Esophagus squamous epithelium (tissue), 4 donors: Measurements from ENCODE around the gene FFAR3.

Experiments used
- POLR2A ChIP-seq, 4 donors: fragments of 450-650 bp; IDR thresholded peaks; one replicate each; pipeline ENCODE4 v1.6.1; 2017; ENCODE audit warnings: antibody characterized with exemption in 4 of 4, mild to moderate bottlenecking in 4 of 4, moderate library complexity in 3 of 4
- TF ChIP-seq, protein P1 (sequence below), 6 experiments: fragments of 450-650 bp in 4 of 6; fragments of 200-600 bp in 2 of 6; sonication (generic) in 2 of 6; IDR thresholded peaks; one replicate each; pipeline ENCODE4 v1.5.1; 2016 to 2019; ENCODE audit warnings: antibody characterized with exemption in 6 of 6, mild to moderate bottlenecking in 4 of 6, moderate library complexity in 4 of 6

DNA sequence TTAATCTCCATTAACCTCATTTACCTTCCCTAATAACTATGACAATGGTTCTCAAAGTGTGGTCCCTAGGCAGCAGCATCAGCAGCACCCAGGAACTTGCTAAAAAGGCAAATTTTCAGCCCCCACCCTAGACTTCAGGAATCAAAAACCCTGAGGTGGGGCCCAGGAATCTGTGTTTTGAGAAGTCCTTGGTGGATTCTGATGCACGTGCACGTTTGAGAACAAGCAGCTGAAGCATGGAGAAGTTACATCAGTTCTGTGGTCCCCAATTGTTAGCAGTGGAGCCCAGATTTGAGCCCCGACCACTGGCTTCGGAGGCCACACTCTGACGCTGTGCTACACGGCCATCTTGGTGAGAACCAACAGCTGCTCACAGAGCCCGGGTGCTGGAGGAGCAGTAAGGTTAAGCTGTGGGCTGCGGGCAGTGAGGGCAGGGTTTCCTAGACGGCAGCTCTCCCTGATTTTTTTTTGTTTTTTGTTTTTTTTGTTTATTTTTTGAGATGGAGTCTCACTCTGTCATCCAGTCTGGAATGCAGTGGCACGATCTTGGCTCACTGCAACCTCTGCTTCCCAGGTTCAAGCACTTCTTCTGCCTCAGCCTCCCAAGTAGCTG lies 43.3 kb upstream of the FFAR3 start:
- TF ChIP-seq, protein P1, sequence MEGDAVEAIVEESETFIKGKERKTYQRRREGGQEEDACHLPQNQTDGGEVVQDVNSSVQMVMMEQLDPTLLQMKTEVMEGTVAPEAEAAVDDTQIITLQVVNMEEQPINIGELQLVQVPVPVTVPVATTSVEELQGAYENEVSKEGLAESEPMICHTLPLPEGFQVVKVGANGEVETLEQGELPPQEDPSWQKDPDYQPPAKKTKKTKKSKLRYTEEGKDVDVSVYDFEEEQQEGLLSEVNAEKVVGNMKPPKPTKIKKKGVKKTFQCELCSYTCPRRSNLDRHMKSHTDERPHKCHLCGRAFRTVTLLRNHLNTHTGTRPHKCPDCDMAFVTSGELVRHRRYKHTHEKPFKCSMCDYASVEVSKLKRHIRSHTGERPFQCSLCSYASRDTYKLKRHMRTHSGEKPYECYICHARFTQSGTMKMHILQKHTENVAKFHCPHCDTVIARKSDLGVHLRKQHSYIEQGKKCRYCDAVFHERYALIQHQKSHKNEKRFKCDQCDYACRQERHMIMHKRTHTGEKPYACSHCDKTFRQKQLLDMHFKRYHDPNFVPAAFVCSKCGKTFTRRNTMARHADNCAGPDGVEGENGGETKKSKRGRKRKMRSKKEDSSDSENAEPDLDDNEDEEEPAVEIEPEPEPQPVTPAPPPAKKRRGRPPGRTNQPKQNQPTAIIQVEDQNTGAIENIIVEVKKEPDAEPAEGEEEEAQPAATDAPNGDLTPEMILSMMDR (IDR thresholded peaks at IDR 0.05): no peak
- TF ChIP-seq POLR2A (IDR thresholded peaks at IDR 0.05): no peak
